SK-MEL-5 (cell line): ENCODE measurements around the gene ABHD5. TPM values are rescaled to one million over a fixed set of nuclear protein-coding genes. Genes with fewer than 3 reads are reported as not detected.
"Not testable (repeated sequence)": the region's sequence is repeated elsewhere in the genome, so short reads cannot be mapped to it uniquely, and the experiment has no call there.

Experiments used
- DNase-seq: peaks from one replicate; pipeline ENCODE4 v3.0.0-alpha.2; 2016; ENCODE audit warnings: low read depth, low spot score
- in situ Hi-C: cut with HindIII; loops from 2 replicates; pipeline ENCODE4 v1.10.0; 2016; ENCODE audit warnings: low sequenced_read_pairs, high pct_unique_total_duplicates, low pct_unique_long_range_greater_than_20kb
- total RNA-seq: library from RNA; depleted of rRNA; stranded (reverse); fragments of >200 nt; shearing (Covaris generic); gene quantifications from 2 replicates; pipeline ENCODE4 v1.2.3, GENCODE V29; 2014

ABHD5 gene
- total RNA-seq, 1 experiment from 2014 or later: 19.8 TPM

- in situ Hi-C loops, DNase-seq: not testable (repeated sequence)
Observed at GRCh38 chr3:43678887-43679449, 11.8 kb upstream of the ABHD5 start.

GRCh38 chr3:43680857-43681256 lies 9.9 kb upstream of the ABHD5 start:
- DNase-seq, in situ Hi-C loops: not testable (repeated sequence)

DNA sequence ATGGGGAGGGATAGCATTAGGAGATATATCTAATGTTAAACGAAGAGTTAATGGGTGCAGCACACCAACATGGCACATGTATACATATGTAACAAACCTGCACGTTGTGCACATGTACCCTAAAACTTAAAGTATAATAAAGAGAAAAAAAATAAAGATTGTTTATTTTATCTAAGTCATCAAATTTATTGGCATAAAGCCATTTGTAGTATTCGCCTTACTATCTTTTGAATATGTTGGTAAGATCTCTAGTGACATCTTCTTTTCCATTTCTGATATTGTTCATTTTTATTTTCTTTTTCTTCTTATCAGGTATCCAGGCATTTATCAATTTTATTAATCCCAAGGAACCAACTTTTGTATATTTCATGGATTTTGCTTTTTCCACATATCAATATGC lies 5.8 kb upstream of the ABHD5 start:
- no peak for DNase-seq
- in situ Hi-C loops: no loop called here

DNA sequence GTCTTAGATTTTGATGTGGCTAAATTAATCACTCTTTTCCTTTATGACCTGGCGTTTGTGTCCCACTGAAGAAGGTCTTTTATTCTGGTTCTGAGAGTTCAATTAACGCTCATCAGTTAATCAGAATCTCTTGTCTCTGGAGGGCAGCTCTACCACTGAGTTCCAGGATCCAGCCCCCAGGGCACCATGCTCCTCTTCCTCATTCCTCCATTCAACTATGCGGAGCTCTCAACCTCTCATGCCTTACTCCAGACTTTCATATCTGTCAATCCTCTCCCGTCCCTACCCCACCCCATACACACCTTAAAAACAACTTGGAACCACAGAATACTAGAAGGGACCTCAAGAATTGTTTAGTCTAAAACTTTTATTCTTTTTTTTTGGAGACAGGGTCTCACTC lies 4.8 kb upstream of the ABHD5 start:
- in situ Hi-C loops: no loop called here

GRCh38 chr3:43686333-43686699 lies 4.4 kb upstream of the ABHD5 start:
- in situ Hi-C loops: no loop called here
- no peak for DNase-seq

More for the DNA sequence above, 4.8 kb upstream of the ABHD5 start:
- DNase-seq: no peak

GRCh38 chr3:43686700-43687498 lies 3.8 kb upstream of the ABHD5 start:
- in situ Hi-C loops: no loop called here
- DNase-seq: no peak

DNA sequence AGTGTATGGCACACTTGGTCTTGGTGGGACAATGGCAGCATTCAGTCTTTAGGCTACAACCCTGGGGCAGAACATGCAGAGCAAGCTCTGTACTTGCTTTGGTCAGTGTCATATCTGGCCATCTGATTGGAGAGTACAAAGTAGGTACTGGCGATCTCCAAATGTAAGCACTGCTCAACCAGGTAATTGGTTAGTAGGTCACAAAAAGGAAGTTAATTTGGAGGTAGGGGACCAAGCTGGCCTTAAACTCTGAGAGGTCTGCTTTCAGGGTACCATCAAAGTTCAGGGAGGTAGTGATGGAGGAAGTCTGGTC lies 3.3 kb upstream of the ABHD5 start:
- DNase-seq: no peak
- in situ Hi-C loops: no loop called here

DNA sequence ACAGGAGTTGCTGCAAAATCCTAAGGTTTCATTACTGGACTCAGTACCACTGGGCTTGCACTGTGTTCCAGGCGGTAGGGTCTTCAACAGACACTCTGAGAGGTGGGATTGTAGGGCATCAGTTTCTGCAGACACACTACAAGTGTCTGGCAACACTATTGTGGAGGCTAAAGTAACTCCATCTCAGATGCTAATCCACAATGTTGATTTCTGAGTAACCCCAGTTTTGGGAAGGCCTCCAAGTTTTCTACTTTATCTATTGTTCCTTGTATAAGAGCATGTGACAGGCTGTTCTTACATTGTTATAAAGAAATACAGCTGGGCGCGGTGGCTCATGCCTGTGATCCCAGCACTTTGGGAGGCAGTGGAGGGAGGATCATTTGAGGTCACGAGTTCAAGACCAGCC lies 2.5 kb upstream of the ABHD5 start:
- in situ Hi-C loops: no loop called here

DNA sequence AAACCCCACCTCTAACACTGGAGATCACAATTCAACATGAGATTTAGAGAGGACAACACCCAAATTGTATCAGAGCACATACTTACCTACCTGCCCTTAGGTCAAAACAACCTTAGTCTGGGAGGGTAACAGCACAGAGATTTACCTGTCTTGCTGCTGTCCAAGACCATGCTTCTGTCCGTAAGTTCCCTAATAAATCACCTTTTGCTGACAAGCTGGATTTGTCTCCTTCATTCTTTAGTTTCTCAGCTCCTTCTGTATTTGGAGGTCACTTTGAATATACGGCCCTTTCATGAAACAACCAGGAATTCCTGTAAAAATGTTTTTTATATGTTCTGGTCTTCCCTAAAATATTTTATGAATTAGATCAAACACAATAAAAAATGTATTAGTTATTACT lies 1.6 kb upstream of the ABHD5 start:
- in situ Hi-C loops: no loop called here
- DNase-seq: no peak

More for the DNA sequence above, 2.5 kb upstream of the ABHD5 start:
- no peak for DNase-seq

DNA sequence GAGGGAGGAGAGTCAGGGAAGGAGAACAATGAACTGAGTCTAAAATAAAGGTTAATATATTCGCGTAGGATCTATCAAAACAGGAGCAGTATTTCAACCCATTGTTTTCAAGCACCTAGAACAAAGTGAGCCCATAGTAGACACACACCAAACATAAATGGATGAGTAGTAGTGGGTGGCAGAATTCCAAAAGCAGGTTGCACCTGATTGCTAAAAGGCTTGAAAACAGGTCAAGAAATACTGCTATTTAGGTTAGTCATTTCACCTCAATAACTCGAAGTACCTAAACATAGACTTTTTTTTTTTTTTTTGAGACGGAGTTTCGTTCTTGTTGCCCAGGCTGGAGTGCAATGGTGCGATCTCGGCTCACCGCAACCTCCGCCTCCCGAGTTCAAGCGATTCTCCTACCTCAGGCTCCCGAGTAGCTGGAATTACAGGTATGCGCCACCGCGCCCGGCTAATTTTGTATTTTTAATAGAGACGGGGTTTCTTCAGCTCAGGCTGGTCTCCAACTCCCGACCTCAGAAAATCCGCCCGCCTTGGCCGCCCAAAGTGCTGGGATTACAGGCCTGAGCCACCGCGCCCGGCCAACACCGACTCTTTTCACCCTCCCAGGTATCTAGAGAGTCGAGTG lies 855 bp upstream of the ABHD5 start:
- DNase-seq: no peak
- in situ Hi-C loops: no loop called here

DNA sequence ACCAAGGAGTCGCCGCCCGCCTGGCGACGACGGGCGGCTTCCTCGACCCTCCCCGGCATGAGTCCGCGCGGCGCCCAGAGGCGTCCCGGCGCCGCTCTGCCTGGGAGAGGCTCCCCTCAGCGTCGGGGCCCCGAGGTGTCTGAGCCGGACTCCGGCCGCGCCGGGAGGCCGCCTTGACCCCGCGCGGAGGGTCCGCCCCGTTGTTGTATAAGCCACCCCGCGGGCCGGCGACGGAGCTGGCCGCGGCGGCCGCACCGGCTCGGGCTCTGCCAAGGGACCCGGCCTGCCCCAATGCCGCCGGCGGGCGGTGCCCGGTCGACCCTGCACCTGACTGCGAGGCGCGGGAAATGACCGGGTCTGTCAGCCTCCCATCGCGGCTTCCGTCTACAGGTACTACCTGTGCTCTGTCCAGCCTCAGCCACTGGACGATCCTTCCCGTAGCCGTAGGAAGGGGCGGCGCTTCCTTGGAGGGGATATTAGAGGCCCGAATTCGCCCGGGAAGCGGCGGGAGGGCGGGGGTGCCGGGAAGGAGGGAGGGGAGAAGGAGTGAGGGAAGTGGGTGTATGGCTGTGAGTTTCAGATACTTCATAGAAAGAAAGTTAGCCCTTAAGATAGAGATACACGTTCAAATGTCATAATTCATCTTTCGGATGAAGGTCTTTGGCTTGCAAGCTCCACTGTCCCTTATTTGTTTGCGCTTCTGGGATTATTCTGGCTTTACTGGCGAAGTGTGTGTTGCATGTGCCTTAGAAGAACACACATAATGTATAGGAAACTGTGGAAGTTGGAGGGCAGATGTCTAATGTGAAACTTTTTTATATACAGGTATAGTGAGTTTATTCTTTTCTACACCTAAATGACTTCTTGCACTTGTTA lies 620 bp downstream of the ABHD5 start:
- in situ Hi-C loops: no loop called here
- peak; percentile 64 for DNase-seq

DNA sequence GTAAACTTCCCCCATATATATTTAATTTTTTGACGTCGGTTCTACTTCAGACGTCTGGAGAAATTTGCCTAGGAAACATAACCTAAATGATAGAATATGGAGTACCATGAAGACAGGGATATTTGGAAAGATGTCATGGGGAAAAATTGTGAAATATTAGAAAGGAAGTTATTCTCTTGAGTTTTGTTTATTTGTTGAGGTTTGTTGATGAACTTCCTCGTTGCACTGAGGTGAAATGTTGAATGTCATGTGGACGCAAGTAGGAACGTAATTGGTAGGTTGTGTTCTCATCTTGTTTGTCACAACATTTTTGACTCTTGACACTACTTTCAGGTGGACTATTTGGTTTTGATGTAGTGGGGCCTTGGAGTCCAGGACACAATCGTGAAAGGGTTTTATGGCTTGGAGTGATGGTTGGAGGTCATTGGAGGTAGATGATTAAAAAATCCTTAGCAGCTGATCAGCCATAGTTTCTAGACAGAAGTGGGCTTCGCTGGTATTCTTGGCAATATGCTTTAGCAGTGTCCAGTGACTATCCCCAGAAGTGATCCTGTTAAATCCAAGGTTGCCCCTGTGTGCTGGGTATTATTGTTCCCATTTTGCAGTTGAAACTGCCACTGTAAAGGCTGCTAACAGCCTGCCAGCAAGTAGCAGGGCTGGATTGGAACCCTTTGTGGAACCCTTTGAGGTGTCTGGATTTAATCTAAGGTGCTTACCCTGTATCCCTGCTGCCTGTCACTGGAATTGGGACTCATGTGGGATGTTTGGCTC lies 1.5 kb downstream of the ABHD5 start:
- DNase-seq: no peak
- in situ Hi-C loops: no loop called here

DNA sequence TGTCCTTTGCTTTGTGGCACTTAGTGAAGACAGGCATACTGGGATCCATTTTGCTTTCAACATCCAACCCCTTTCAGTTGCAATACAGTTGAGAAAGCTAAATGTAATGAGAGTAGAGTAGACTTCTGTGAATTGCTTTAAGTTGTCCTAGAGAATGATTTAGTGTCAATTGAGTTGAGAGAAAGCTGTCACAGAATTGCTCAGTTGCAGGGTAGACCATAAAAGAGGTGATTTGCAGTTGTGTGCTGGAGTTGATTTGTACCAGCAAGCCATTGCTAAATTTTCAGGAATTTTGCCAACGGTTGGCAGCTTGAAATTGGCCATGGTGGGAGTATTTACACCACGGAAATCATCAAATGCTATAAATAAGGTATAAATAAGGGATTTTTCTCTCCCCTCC lies 2.2 kb downstream of the ABHD5 start:
- no peak for DNase-seq
- in situ Hi-C loops: no loop called here

DNA sequence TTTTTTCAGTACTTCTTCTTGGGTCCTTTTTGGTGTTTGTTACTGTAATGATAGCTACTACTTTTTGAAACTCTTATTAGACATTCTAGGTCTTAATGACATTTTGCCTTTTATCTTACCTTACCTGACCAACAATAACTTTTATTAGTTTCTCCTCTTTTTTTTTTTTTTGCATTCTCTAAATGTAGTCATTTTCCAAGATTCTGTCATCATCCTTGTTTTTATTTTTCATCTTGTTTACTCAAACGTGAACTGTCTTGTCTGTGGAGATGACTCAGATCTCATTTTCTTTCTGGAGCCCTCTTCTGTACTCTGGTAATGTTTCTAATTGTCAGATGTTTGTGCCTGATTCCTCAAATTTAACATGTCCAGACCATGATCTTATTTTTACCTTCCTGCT lies 2.9 kb downstream of the ABHD5 start:
- in situ Hi-C loops: no loop called here
- DNase-seq: no peak

- in situ Hi-C loops: no loop called here
- no peak for DNase-seq
Observed at GRCh38 chr3:43695443-43695842, 4.7 kb downstream of the ABHD5 start.

DNA sequence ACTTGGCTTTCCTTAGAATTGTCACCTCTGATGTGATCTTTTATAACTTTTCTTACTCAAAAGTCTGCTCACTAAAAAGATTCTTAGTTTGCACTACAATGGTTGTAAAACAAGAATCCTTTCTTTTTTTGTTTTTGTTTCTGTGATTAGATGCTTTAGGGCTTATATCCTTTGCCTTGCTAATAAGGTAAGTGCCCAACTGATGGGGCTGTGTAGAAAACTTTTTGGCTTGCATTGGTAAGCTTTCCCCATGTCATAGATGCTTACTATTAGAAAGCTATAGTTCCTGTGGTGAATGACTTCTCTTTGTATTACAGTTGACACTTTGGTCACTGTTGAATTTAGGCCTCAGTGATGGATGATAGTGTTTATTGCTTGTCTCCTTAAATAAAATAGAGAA lies 5.1 kb downstream of the ABHD5 start:
- DNase-seq: no peak
- in situ Hi-C loops: no loop called here

DNA sequence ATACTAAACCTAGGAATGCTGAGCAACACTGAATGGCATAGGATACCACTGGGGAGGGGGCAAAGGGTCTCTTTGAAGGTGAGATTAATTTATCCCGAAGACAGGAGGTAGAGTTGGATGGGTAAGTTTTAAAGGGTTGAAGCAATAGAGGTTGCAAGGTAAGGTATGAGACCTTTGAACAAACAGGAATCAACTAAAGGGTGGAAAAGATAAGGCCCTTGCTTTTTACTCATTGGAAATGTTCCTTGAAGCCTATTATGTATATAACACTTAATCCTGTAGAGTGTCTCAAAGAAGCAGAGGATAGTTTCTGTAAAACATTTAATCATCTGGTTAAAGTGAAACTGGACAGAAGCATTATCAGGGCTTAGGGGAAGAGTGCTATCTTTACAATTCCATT lies 5.7 kb downstream of the ABHD5 start:
- DNase-seq: no peak
- in situ Hi-C loops: no loop called here

DNA sequence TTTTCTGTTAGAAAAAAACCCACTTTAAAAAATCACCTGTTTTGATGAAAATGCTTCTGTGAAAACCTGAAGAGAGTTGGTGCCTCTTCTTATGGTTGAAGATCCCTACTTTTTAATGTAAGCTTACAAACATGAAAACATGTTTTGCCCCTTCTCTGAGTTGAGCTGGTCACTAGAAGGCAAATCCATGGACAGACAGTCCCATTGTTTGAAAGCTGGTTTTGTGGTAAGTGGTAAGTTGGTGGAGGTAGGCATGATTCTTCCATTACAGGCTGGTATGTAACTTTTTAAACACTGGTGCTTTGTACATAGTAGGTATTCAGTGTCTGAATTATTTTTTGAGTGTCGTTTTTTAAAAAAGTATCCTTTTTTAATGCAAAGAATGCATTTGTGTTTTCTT lies 6.1 kb downstream of the ABHD5 start:
- peak; percentile 60 for DNase-seq
- in situ Hi-C loops: no loop called here
